ENCODE data around the gene ADRB2. TPM values are rescaled to one million over a fixed set of nuclear protein-coding genes. Genes with fewer than 3 reads are reported as not detected.

Gene ADRB2
- total RNA-seq, 2 donors from 2014 or later = 7.3 to 7.7 TPM

- Histone ChIP-seq H3K4me3 (no peak overlapping the region), H3K4me1 (no peaks in the 10 kb centered on the region), H3K36me3 (no peaks in the 10 kb centered on the region), H3K27ac (no peak overlapping the region), H3K9me3 (no peaks in the 10 kb centered on the region), H3K27me3 (no peaks in the 10 kb centered on the region)
- no peak for DNase-seq (ENCODE audit: low spot score)
- no peak for TF ChIP-seq CTCF (IDR thresholded peaks at IDR 0.05)
These were observed 33.1 kb upstream of the ADRB2 start for GRCh38 chr5:148793261-148793660.

DNA sequence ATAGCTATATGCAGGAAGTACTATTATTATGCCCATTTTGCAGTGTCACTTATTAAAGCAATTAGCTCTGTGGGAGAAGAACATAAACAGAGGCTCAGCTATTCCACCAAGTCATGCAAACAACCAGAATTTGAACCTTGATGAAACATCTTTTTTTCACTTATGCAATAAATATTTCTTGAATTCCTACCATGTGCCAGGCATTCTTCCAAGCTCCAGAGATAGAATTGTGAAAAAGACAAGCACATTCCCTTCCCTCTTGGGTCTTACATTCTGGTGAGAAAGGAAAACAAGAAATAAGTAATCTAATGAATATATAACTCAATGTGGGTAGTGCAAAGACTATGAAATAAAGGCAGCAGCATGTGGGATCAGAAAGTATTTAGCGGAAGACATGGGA is 32.1 kb upstream of the ADRB2 start:
- Histone ChIP-seq H3K27me3 (no peaks in the 10 kb centered on the region), H3K4me1 (no peaks in the 10 kb centered on the region), H3K27ac (no peak overlapping the region), H3K9me3 (no peaks in the 10 kb centered on the region), H3K4me3 (no peak overlapping the region), H3K36me3 (no peaks in the 10 kb centered on the region)
- TF ChIP-seq CTCF (IDR thresholded peaks at IDR 0.05) = no peak
- no peak for DNase-seq (ENCODE audit: low spot score)

- no peaks in the 10 kb centered on the region for H3K9me3 ChIP-seq
- no peaks in the 10 kb centered on the region for H3K4me1 ChIP-seq
- no peaks in the 10 kb centered on the region for H3K36me3 ChIP-seq
- no peak overlapping the region for H3K4me3 ChIP-seq
- no peak for DNase-seq (ENCODE audit: low spot score)
- H3K27ac ChIP-seq = no peak overlapping the region
- no peaks in the 10 kb centered on the region for H3K27me3 ChIP-seq
- TF ChIP-seq CTCF (IDR thresholded peaks at IDR 0.05) = no peak
These were observed 31.5 kb upstream of the ADRB2 start for GRCh38 chr5:148794729-148795561.

- H3K36me3 ChIP-seq = no peaks in the 10 kb centered on the region
- TF ChIP-seq CTCF (IDR thresholded peaks at IDR 0.05) = no peak
- no peaks in the 10 kb centered on the region for H3K4me1 ChIP-seq
- no peaks in the 10 kb centered on the region for H3K27me3 ChIP-seq
- no peak overlapping the region for H3K4me3 ChIP-seq
- no peak for DNase-seq (ENCODE audit: low spot score)
- H3K9me3 ChIP-seq = no peaks in the 10 kb centered on the region
- H3K27ac ChIP-seq = no peak overlapping the region
These were observed 29.5 kb upstream of the ADRB2 start for GRCh38 chr5:148796936-148797335.

DNA sequence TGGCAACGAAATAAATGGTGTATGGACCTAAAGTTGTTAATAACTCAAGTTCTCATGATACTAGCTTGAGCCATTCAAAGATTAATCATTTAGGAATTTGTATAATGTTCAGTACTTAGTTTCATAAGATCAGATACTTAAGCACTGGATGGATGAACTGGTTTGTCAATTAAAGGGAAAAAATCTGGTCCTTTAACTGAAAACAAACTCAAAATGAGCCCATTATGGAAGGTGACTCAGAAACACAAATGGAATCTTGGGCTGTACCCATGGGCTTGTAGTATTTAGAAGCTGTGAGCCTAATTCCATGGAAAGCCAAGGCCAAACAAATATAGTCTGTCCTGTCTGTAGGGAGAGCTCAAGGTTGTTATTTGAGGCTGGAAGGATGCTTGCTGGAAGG is 27.6 kb upstream of the ADRB2 start:
- no peaks in the 10 kb centered on the region for H3K27me3 ChIP-seq
- H3K27ac ChIP-seq = no peak overlapping the region
- no peaks in the 10 kb centered on the region for H3K4me1 ChIP-seq
- H3K9me3 ChIP-seq = no peaks in the 10 kb centered on the region
- no peaks in the 10 kb centered on the region for H3K36me3 ChIP-seq
- no peak for DNase-seq (ENCODE audit: low spot score)
- TF ChIP-seq CTCF (IDR thresholded peaks at IDR 0.05) = no peak
- no peak overlapping the region for H3K4me3 ChIP-seq
